IMR-90 (cell line): Measurements from ENCODE around the gene ASTL. TPM values are rescaled to one million over a fixed set of nuclear protein-coding genes. Genes with fewer than 3 reads are reported as not detected.

Experiments used
- ATAC-seq: fragments of 200-7000 bp; cut with Tn5 transposase; 2 replicates; pipeline ENCODE4 v1.9.1; 2020; ENCODE audit warnings: low read depth, mild to moderate bottlenecking, moderate library complexity
- BruUV-seq: library from RNA; stranded (reverse); fragments of 400-500 nt; replicated peaks from 2 replicates; lab custom pipeline; 2021; lab: Mats Ljungman, UMichigan
- CTCF ChIA-PET: fragments of 300-600 bp; formaldehyde crosslinking; extraction: SDS; loops from one replicate; lab custom pipeline; 2021; ENCODE audit warnings: antibody characterized with exemption; lab: Yijun Ruan, JAX
- POLR2A ChIA-PET: fragments of 300-600 bp; sonication (Branson Sonifier 250); formaldehyde crosslinking; loops from one replicate; lab custom pipeline; 2022; ENCODE audit warnings: antibody characterized with exemption; ENCODE audit not compliant: unreplicated experiment; lab: Charles Lee
- DNase-seq: peaks from one replicate; pipeline ENCODE4 v3.0.0; 2013
- H2AFZ ChIP-seq: replicated peaks from 2 replicates; pipeline ENCODE3; 2013; ENCODE audit warnings: low read length, mild to moderate bottlenecking; ENCODE audit not compliant: poor library complexity
- H2AK5ac ChIP-seq: 2 replicates; pipeline ENCODE4 v1.6.1; 2013; ENCODE audit warnings: low read depth, low read length, inconsistent platforms
- H2AK9ac ChIP-seq: replicated peaks from 2 replicates; pipeline ENCODE3; 2013; ENCODE audit warnings: mild to moderate bottlenecking, low read depth, low read length, moderate library complexity; ENCODE audit not compliant: poor library complexity
- H2BK120ac ChIP-seq: 2 replicates; pipeline ENCODE4 v1.6.1; 2013; ENCODE audit warnings: low read depth, low read length, inconsistent platforms
- H2BK15ac ChIP-seq: 3 replicates; pipeline ENCODE4 v1.6.1; 2013; ENCODE audit warnings: low read depth, low read length, inconsistent platforms
- H2BK20ac ChIP-seq: 2 replicates; pipeline ENCODE4 v1.6.1; 2013; ENCODE audit warnings: low read depth, mild to moderate bottlenecking, inconsistent platforms, low read length, moderate library complexity
- H2BK5ac ChIP-seq: 2 replicates; pipeline ENCODE4 v1.6.1; 2013; ENCODE audit warnings: mild to moderate bottlenecking, low read depth, low read length, inconsistent platforms; ENCODE audit not compliant: poor library complexity, severe bottlenecking
- H3K14ac ChIP-seq: replicated peaks from 2 replicates; pipeline ENCODE4 v1.6.1; 2013; ENCODE audit warnings: low read depth, low read length, inconsistent platforms
- H3K18ac ChIP-seq: 2 replicates; pipeline ENCODE4 v1.6.1; 2013; ENCODE audit warnings: low read depth, low read length, control low read depth
- H3K23ac ChIP-seq: 2 replicates; pipeline ENCODE4 v1.6.1; 2013; ENCODE audit warnings: low read depth, low read length, inconsistent platforms
- H3K27ac ChIP-seq: 2 replicates; pipeline ENCODE4 v1.5.1; 2013; ENCODE audit warnings: mild to moderate bottlenecking, control low read depth, low read length; ENCODE audit not compliant: insufficient read depth
- H3K27me3 ChIP-seq: 2 replicates; pipeline ENCODE4 v1.6.1; 2013; ENCODE audit warnings: low read length; ENCODE audit not compliant: control insufficient read depth, insufficient read depth
- H3K36me3 ChIP-seq: 2 replicates; pipeline ENCODE4 v1.6.1; 2013; ENCODE audit warnings: low read length, mixed read lengths; ENCODE audit not compliant: control insufficient read depth, insufficient read depth
- H3K4ac ChIP-seq: 2 replicates; pipeline ENCODE4 v1.6.1; 2013; ENCODE audit warnings: low read depth, low read length, inconsistent platforms
- H3K4me1 ChIP-seq: 2 replicates; pipeline ENCODE4 v1.6.1; 2013; ENCODE audit warnings: low read length, mixed read lengths; ENCODE audit not compliant: control insufficient read depth, insufficient read depth
- H3K4me2 ChIP-seq: 2 replicates; pipeline ENCODE4 v1.6.1; 2013; ENCODE audit warnings: low read depth, mild to moderate bottlenecking, control low read depth, low read length, moderate library complexity
- H3K4me3 ChIP-seq: 2 replicates; pipeline ENCODE4 v1.5.1; 2013; ENCODE audit warnings: low read depth, mild to moderate bottlenecking, control low read depth, low read length, moderate library complexity; ENCODE audit not compliant: insufficient read depth
- H3K56ac ChIP-seq: 2 replicates; pipeline ENCODE4 v1.6.1; 2013; ENCODE audit warnings: low read length, inconsistent platforms; ENCODE audit not compliant: insufficient read depth; ENCODE audit errors: extremely low read depth
- H3K79me1 ChIP-seq, 2 experiments: 2 replicates each; pipeline ENCODE4 v1.6.1; 2013; ENCODE audit warnings: low read length in 2 of 2, inconsistent platforms in 1 of 2, low read depth in 1 of 2
- H3K9ac ChIP-seq: 2 replicates; pipeline ENCODE4 v1.6.1; 2013; ENCODE audit warnings: low read depth, low read length, control low read depth
- H3K9me1 ChIP-seq: 2 replicates; pipeline ENCODE4 v1.6.1; 2013; ENCODE audit warnings: low read length, inconsistent platforms; ENCODE audit not compliant: insufficient read depth
- H3K9me3 ChIP-seq: 2 replicates; pipeline ENCODE4 v1.6.1; 2013; ENCODE audit warnings: low read length; ENCODE audit not compliant: control insufficient read depth, insufficient read depth
- H4K20me1 ChIP-seq: 2 replicates; pipeline ENCODE4 v1.6.1; 2013; ENCODE audit warnings: low read length, inconsistent platforms; ENCODE audit not compliant: insufficient read depth
- H4K5ac ChIP-seq: 2 replicates; pipeline ENCODE4 v1.6.1; 2013; ENCODE audit warnings: mild to moderate bottlenecking, low read depth, low read length, control low read depth
- H4K8ac ChIP-seq, 2 experiments: 2 replicates each; pipeline ENCODE4 v1.6.1; 2013; ENCODE audit warnings: low read depth in 2 of 2, low read length in 2 of 2, control low read depth in 1 of 2, inconsistent platforms in 1 of 2
- H4K91ac ChIP-seq: 2 replicates; pipeline ENCODE4 v1.6.1; 2013; ENCODE audit warnings: low read depth, low read length, inconsistent platforms; ENCODE audit not compliant: insufficient read depth
- MAFK ChIP-seq: IDR thresholded peaks from 2 replicates; pipeline ENCODE4 v1.6.1; 2012; ENCODE audit warnings: low read depth, low read length, improper control_type of control experiment
- RFX5 ChIP-seq: IDR thresholded peaks from 2 replicates; pipeline ENCODE4 v1.8.0; 2012; ENCODE audit warnings: low read depth, mild to moderate bottlenecking, low read length, moderate library complexity
- WGBS, 2 experiments: methylation state at CpG; one replicate each; pipeline versions ENCODE4 v1.1.5 to v1.1.7; 2013; ENCODE audit warnings: missing lambda C conversion rate in 2 of 2; ENCODE audit not compliant: insufficient read length in 1 of 2; ENCODE audit errors: extremely low coverage in 2 of 2; 5-methylcytosine and 5-hydroxymethylcytosine counted together
- dilution Hi-C: fragments of 300-500 bp; cut with HindIII; formaldehyde crosslinking; loops from one replicate; pipeline ENCODE4 v1.14.3; 2018; ENCODE audit warnings: low sequenced_read_pairs; ENCODE audit not compliant: unreplicated experiment
- in situ Hi-C: fragments of 300-500 bp; cut with MboI; formaldehyde crosslinking; loops from 3 replicates; pipeline ENCODE4 v1.14.3; 2019; ENCODE audit warnings: low sequenced_read_pairs, inconsistent platforms, mixed read lengths
- intact Hi-C: fragments of 100-400 bp; cut with micrococcal nuclease; formaldehyde crosslinking; loops from 2 replicates; pipeline ENCODE4 v1.10.0; 2022
- polyA plus RNA-seq, 3 experiments: library from polyadenylated mRNA; depleted of rRNA; stranded (reverse); fragments of >200 nt; gene quantifications; 2 replicates each; pipeline ENCODE4 v1.2.3, GENCODE V29; 2012; ENCODE audit warnings: low replicate concordance in 1 of 3
- total RNA-seq: library from RNA; depleted of rRNA; stranded (reverse); fragments of >200 nt; gene quantifications from 2 replicates; pipeline ENCODE4 v1.2.3, GENCODE V29; 2012

The ASTL gene
- total and polyA plus RNA-seq, 2 of the 4 experiments (the other 2 are of a cell fraction) = not detected

- no peaks in the 10 kb centered on the region for H3K9me1 ChIP-seq
- H3K4me3 ChIP-seq = no peak overlapping the region
- dilution Hi-C loops (no loop called here), in situ Hi-C loops (no loop called here), intact Hi-C loops (no loop called here)
- H4K91ac ChIP-seq = no peak overlapping the region
- ATAC-seq (no peak), DNase-seq (no peak)
- H4K5ac ChIP-seq = no peak overlapping the region
- no peak overlapping the region for H3K9ac ChIP-seq
- peaks cover 24% of the 10 kb centered on the region for H3K27me3 ChIP-seq
- no peaks in the 10 kb centered on the region for H3K9me3 ChIP-seq
- H3K4me2 ChIP-seq = no peak overlapping the region
- no peaks in the 10 kb centered on the region for H3K4me1 ChIP-seq
- no peak overlapping the region for H4K8ac ChIP-seq
- H2BK5ac ChIP-seq = no peak overlapping the region
- H2BK15ac ChIP-seq = no peak overlapping the region
- no peaks in the 10 kb centered on the region for H3K79me1 ChIP-seq
- H3K18ac ChIP-seq = no peak overlapping the region
- no peak overlapping the region for H3K56ac ChIP-seq
- H3K4ac ChIP-seq = no peak overlapping the region
- H2AK9ac ChIP-seq = no peak overlapping the region
- no peak overlapping the region for H2BK120ac ChIP-seq
- no peak overlapping the region for H2BK20ac ChIP-seq
- H2AFZ ChIP-seq = no peak overlapping the region
- no peaks in the 10 kb centered on the region for H3K36me3 ChIP-seq
- ChIA-PET POLR2A (no interaction called here), CTCF (no interaction called here)
- peak; percentile 42; the same call in 1 of the 2 replicates for TF ChIP-seq MAFK
- no peak for TF ChIP-seq RFX5
- H3K27ac ChIP-seq = no peak overlapping the region
- WGBS, 2 experiments = 80% methylated on average over 1 of the region's 7 CpGs; no CpG with 5 or more reads in 1 of the 2 experiments
- no peak overlapping the region for H3K23ac ChIP-seq
- no TSS peak for BruUV-seq
- no peak overlapping the region for H3K14ac ChIP-seq
- no peaks in the 10 kb centered on the region for H4K20me1 ChIP-seq
- H2AK5ac ChIP-seq = no peak overlapping the region
Observed at GRCh38 chr2:96095116-96095636, 43.1 kb downstream of the ASTL start.
